Stimulated activated CD8-positive, alpha-beta memory T cell treated with anti-CD3 and anti-CD28 coated beads, Interleukin-4, amount 100 ng/mL, for 1 hour (primary cell): ENCODE results near the gene CHTF18.
"Not testable (repeated sequence)": the region's sequence is repeated elsewhere in the genome, so short reads cannot be mapped to it uniquely, and the experiment has no call there.

Experiments used
- DNase-seq, 2 donors: peaks; one replicate each; pipeline ENCODE4 v3.0.0-alpha.2; 2020; ENCODE audit warnings: low read depth in 2 of 2, low spot score in 1 of 2

Gene CHTF18

DNA sequence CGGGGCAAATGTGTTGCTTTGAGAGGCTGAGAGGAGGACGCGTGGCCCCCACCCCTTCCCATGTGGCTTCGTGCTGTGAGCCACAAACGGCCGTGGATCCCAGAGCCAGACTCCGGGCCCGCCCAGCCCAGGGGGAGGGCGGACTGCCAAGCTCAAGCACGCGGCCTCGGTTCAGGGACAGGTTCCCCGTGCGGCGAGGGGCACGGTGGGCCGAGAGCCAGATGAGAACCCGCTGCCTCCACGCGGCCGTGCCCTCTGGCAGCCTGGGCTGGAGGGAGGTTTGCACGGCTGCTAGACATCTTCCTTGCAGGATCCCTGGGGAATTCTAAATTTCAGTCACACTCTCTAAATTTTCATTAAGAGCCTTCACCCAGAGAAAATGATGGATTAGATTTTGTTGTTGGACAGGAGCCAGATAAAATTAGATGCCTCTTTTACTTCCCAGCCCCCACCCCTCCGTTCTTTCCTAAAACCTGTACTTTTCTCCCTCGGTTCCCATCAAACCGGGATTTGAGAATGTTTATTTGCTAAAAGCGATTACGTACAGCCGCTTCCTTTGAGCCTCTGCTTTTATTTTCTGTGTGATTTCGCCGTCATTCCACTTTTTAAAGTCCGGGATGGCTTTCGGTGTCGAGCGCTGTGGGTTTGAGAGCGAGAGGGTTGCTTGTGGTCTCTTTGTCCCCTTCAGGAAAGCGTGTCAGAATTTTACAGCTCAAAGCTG lies 37.1 kb downstream of the CHTF18 start:
- DNase-seq, result no peak

DNA sequence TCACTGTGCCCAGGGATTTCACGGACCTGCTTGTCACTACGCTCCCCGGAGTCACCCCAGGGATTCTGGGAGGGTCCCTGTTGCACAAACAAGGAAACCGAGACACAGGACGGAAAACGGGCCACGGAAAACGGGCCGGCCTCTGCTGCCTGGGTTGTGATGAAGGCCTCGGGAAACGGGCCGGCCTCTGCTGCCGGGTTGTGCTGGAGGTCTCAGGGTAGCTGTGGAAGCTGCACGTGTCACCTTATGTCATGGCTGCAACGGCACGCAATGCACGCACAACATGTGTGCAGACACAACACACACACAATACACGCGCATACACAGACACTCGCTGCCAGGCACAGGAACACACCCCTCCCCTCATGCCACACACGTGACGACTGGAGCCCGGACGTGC lies 39.1 kb downstream of the CHTF18 start:
- no peak for DNase-seq

- DNase-seq, result no peak
Observed at GRCh38 chr16:828891-829290, 40.5 kb downstream of the CHTF18 start.

GRCh38 chr16:830107-830870 lies 41.9 kb downstream of the CHTF18 start:
- DNase-seq, result no peak

DNA sequence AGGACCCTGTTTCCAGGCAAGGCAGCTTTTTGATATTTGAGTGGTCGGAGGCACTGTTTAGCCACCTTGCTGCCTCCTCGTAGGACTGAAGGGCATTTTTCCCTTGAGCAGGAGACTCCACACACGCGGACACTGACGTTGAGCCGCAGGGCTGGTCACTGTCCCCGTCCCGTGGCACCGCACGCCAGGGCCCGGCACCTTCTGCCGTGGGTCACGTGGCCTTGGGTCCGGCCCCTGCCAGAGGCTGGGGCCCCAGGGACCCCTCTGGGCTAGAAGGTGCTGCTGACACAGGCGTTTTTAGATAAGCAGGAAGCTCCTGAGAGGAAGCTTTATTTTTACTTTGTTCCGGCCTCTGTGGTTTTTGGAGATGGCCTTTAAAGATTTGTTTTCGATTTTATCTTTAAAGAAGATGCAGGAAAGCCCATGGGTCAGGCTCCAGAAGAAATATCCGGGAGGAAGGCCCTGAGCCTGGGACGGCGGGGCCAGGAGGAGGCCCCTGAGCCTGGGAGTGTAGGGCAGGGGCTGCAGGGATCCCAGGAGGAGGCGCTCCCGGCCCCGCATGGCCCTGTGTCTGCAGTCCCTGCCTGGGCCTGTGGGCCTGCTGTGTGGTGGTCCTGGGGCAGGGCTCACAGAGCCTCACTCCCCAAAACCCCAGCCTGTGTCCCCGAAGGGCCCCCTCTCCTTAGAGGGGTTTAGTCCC lies 42.6 kb downstream of the CHTF18 start:
- DNase-seq, result no peak

- no peak for DNase-seq
Observed at GRCh38 chr16:831571-832413, 43.4 kb downstream of the CHTF18 start.

DNA sequence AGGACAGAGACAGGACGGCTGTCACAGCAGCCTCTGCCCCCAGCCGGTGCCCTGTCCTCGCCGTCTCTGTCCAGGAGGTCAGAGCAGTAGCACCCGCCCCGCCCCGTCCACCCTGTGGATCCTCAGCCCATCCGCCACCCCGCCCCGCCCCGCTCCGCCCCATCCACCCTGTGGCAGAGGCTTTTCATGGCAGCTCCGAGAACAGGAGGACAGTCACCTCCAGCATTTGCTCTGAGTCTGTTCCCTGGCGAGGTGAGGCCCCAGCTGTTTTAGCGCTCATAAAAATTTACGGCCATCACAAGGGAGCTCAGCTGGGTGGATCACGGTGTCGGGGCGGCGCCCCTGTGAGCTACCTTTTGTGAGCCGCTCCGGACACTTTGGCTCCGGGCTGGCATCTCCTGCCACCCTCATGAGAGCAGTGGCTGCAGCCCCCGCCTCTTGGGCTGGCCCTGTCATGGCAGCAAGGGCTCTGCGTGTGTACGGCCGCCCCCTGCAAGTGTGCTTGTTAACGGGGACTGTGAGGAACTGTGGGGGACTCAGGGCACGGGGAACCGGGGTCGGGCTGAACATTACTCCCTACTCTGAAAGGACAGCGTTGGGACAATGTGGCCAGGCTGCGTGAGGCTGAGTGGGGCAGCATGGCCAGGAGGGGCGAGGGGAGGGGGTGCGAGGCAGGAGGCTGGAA lies 44.4 kb downstream of the CHTF18 start:
- no peak for DNase-seq

GRCh38 chr16:833411-833810 lies 45.0 kb downstream of the CHTF18 start:
- no peak for DNase-seq

- no peak for DNase-seq
Observed at GRCh38 chr16:835373-835772, 47.0 kb downstream of the CHTF18 start.

GRCh38 chr16:836221-836620 lies 47.8 kb downstream of the CHTF18 start:
- no peak for DNase-seq

- DNase-seq, result not testable (repeated sequence)
Observed at GRCh38 chr16:836822-837221, 48.4 kb downstream of the CHTF18 start.

- DNase-seq, result no peak
Observed at GRCh38 chr16:838741-839140, 50.3 kb downstream of the CHTF18 start.

DNA sequence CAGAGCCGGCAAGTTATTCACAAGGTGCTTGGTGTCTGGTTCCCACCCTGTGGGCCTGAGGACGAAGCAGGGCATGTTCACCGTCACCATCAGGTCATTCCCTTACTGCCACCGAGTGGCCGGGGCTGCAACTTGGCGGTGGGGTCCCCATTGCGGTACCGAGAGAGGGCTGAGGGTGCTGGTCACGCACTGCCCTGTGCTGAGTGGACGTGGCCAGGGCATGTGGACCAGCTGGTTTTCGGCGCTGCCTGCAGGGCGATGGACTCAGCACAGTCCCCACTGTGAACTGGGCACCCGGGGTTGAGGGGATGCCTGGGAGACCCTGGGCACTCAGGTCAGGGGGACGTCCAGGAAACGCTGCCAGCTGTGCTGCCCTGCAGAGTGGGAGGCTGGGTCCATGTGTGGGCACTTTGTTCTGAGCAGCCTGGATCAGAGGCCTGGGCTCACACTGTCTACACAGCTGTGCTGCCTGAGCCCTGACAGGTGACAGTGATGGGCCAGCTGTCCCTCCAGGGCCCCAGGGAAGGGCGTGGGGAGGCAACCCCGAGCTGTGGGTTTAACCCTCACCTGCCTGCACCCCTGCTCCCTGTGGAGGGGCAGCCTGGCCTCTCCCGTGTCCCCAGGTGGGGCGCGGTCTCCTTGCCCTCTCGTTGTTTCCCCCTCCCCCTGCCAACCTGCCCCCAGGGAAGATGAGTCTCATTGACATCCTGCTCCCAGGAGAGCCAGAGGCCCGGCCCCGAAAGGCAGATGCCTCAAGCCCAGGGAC lies 51.4 kb downstream of the CHTF18 start:
- no peak for DNase-seq

DNA sequence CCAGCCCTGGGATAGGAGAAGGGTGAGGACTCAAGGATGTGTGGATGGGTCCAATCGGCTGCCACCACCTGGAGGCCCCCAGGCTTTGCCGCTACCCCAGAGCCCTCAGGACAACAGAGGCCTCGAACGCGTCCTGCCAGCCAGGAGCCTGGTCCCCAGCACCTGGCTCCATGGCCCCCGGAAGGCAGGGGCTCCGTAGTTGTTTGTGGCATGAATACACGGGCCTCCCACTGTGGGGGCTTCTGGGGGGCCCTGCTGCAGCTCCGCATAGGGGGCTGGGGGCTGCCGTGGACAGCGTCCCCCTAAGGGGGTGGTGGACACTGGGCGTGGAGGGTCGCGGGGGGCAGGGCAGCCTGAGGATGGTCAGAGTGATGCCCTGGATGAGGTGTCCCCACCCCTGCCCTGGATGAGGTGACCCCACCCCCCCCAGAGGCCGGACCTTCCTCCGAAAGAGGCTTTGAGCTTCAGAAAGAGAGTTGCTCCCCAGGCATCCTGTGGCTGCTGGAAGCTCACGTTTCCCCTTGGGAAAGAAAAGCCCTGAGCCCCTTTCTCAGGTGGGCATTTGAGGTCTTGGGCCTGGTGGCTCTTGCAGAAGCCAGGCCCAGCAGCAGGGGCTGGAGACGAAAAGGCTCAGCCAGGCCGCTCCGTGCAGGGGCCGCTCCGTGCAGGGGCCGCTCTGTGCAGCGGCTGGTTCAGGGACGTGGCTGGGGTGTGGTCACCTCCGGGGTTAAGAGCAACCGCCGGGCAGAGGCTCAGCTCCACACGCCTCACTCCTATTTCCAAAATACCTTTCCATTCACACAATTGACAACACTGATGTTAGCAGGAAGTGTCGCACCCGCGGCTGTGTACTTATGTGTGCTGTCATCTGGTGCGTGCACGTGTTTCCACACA lies 52.4 kb downstream of the CHTF18 start:
- DNase-seq, result no peak

DNA sequence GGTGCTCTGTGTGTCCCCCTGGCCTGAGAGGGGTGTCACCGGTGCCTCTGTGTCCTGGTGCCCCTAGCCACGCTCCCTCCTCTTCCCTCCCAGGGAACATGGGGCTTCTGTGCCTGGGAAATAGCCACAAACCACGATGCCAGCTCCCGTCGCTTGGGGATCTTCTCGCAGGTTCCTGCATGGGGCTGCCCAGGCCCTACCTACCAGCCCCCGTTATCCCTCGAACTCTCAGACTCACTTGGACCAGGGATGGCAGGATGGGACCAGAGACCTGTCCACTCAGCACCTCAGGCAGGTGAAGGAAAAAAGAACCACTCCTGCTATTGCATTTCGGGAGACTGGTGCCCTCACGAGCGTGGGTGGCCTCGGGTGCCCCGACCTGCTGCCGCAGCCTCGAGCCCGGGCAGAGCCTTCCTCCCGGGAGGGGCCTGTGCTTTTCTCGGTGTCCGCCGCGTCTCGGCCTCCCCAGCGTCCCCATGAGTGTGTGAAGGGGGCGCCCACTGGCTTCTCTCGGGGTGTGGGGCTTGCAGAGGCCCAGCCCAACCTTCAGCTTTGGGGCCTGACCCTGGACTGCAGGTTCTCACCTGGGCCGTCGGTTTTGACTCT lies 53.1 kb downstream of the CHTF18 start:
- DNase-seq, result no peak

DNA sequence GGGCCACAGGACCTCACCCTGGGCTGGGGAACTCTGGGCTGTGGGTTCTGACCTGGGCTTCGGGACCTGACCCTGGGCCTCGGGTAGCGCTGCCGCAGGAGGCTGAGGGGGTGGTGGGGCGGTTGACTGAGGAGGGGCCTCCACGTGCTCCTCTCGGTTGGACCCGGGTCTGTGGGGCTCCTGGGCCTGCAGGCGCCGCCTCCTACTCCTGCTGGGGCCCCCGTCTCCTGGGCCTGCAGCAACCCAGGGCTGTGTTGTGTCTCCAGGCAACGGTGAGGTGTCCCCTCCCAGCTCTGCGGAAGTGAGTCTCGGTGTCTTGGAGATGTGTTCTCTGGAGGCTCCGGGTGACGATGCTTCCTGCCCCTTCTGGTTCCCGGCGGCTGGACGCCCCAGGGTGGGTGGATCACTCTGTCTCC lies 53.6 kb downstream of the CHTF18 start:
- no peak for DNase-seq

DNA sequence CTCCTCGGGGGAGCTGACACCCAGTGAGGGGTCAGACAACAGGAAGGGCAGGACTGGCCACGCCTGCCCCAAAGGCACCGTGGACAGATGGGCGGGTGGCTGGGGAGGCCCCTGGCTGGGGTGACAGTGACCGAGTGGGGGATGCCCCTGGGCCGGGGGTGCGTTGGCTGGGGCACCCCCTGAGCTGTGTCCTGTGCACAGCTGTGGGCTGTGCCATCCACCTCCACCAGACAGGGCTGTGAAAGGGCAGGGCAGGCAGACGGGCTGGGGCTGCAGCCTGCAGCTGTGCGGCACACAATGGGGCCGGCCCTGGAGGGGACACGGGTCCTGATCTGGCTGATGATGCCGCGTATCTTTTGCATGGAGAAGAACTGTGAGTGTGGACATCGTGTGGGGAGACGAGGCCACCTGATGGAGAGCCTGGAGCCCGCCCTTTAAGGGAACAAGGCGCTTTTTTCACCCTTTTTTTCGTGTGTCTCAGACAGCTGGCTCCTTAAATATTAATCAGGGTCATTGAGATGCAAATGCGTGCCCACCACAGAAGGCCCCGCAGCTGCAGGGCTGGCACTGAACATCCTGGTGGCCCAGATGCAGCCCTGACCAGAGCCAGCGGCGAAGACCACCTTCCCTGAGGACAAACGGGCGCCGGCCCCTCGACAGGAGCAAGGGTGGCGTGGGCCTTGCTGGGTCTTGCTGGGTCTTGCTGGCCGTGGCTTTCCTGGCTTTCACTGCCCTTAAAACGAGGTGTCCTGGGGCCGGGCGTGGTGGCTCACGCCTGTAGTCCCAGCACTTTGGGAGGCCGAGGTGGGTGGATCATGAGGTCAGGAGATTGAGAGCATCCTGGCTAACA lies 54.5 kb downstream of the CHTF18 start:
- DNase-seq, result no peak

GRCh38 chr16:843771-844170 lies 55.4 kb downstream of the CHTF18 start:
- no peak for DNase-seq
